Fibroblast of the aortic adventitia (primary cell): ENCODE results near the gene GPRC5D. TPM values are rescaled to one million over a fixed set of nuclear protein-coding genes. Genes with fewer than 3 reads are reported as not detected.
A peak's percentile ranks its signal among the peaks of the same experiment; 100 is the strongest.

Source experiments
- DNase-seq: peaks from one replicate; pipeline ENCODE4 v3.0.0-alpha.2; 2010; ENCODE audit warnings: low read depth
- H3K4me3 ChIP-seq: 2 replicates; pipeline ENCODE4 v1.5.1; 2011; ENCODE audit warnings: low read depth, mild to moderate bottlenecking, control low read depth, low read length, moderate library complexity
- CTCF ChIP-seq: IDR thresholded peaks from 2 replicates; pipeline ENCODE4 v1.5.1; 2011; ENCODE audit warnings: mild to moderate bottlenecking, low read length, control low read depth, inconsistent platforms; ENCODE audit not compliant: insufficient read depth
- total RNA-seq: library from RNA; depleted of rRNA; stranded (reverse); fragments of >200 nt; gene quantifications from 2 replicates; pipeline ENCODE4 v1.2.3, GENCODE V29; 2012; ENCODE audit warnings: low replicate concordance

Gene GPRC5D
- total RNA-seq, 1 donor = not detected

- TF ChIP-seq CTCF = no peak
- no peak for DNase-seq
- H3K4me3 ChIP-seq = no peak overlapping the region
These were observed 27.8 kb downstream of the GPRC5D start for GRCh38 chr12:12924169-12924568.

GRCh38 chr12:12922978-12923377, 29.0 kb downstream of the GPRC5D start:
- no peak for TF ChIP-seq CTCF
- no peak for DNase-seq
- no peak overlapping the region for H3K4me3 ChIP-seq

DNA sequence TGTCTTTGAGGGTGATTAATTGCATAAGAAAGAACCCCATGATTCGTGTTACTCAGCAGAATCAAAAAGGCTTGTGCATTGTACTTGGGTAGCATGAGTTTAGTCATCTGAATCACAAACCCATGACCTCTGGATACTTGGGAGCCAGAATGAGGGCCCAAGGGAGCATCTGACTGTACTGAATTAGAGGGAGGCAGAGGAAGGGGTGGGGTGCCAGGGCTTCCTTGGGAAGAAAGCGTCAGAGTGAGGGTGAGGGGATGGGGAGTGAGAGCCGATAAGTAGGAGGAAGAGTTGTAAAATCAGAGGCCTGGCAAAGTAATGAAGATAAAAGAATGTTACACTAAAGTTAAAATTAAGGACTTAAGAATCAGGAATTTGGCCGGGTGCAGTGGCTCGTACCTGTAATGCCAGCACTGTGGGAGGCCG, 29.8 kb downstream of the GPRC5D start:
- TF ChIP-seq CTCF = no peak
- DNase-seq = peak; percentile 97
- H3K4me3 ChIP-seq = no peak overlapping the region

DNA sequence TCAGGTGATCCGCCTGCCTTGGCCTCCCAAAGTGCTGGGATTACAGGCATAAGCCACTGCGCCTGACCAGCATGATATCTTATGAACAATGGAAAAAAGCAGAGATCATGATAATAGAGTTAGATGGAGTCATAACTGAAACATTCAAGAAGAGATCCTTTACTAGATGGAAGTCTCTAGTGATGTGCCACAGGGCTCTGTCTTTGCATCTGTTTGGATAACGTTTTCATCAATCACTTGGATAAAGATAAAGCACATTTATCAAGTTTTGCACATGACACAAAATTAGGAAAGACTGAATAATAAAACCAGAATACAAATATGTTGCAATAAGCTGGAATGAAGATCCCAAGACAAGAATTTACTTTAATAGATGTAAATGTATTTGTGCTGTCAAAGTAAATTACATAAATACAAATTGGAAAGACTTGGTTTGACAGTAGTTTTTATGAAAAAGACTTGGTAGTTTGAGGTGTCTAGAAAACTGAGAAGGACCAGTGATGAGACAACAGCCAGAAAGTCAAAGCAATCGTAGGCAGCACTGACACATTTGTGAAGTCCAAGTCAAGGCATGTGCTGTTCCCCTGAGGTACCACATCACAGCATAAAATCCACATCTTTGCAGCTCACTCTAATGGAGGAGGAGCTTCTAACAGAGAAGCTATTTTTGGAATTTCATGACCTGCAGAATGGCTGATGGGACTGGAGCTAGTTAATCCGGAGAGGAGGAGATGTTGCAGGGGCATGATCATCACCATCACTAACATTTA, 32.1 kb downstream of the GPRC5D start:
- TF ChIP-seq CTCF = no peak
- DNase-seq = peak; percentile 72
- no peak overlapping the region for H3K4me3 ChIP-seq

DNA sequence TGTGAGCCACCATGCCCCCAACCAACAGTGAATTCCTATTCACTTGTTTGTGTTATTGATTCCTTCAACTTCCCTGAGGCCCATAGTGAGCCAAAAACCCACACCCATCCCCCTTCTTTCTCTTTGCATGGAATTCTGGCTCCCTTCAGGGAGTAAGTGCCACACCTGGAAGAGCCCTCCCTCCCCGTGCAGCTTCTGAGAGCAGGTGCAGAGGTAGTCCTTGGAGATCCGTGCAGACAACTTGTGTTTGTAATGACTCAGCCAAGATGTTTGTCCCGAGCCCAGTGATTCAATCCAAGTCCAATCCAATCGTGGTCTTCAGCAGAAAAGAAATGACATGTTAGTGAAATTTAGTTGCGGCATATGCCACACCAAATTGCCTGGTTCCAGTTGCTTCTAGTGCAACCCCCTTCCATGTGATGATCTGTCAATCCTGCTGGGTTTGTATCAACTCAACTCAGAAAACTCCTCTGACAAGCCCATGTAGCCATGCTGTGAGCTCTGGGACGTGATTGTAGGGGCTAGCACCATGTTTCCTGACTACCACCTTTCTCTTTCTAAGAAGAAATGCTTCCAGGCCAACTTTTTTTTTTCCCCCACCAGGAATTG, 33.1 kb downstream of the GPRC5D start:
- no peak for DNase-seq

DNA sequence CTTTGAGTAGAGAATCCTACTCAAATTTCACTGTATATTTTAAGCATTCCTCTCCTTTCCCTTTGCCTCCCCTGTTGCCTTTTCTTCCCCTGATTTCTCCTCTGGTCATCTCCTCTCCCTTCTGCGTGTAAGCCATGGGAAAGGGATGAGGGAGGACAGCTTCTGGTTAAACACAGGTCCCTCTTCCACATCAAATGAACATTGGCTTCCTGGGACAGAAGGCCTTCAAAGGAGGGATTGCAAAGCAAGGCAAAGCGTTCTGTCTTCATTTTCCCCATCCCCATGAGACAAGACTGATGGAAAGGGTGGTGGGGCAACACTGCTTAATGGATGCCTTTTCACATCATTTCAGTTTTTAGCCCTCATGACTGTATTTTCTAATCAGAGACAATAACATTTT, 34.5 kb downstream of the GPRC5D start:
- no peak overlapping the region for H3K4me3 ChIP-seq
- DNase-seq = no peak
- no peak for TF ChIP-seq CTCF

More for the DNA sequence above, 33.1 kb downstream of the GPRC5D start:
- H3K4me3 ChIP-seq = no peak overlapping the region
- no peak for TF ChIP-seq CTCF
